Common myeloid progenitor, CD34-positive (primary cell): ENCODE results near the gene NOS2.
"Not testable (repeated sequence)": the region's sequence is repeated elsewhere in the genome, so short reads cannot be mapped to it uniquely, and the experiment has no call there.

Experiments used
- CTCF ChIA-PET: fragments of 350-600 bp; sonication (Branson Sonifier 250); formaldehyde crosslinking; loops from one replicate; lab custom pipeline; 2021; ENCODE audit warnings: antibody characterized with exemption; lab: Charles Lee
- POLR2A ChIA-PET: fragments of 350-600 bp; sonication (Branson Sonifier 250); formaldehyde crosslinking; loops from one replicate; lab custom pipeline; 2021; ENCODE audit warnings: antibody characterized with exemption; lab: Charles Lee
- DNase-seq, 3 donors: peaks; one replicate each; pipeline versions ENCODE4 v3.0.0 to v3.0.0-alpha.2; 2013
- H3K27ac ChIP-seq, 2 experiments: 1 replicate in 1 of 2; 2 replicates in 1 of 2; pipeline ENCODE4 v1.7.0; 2013; ENCODE audit warnings: inconsistent platforms in 2 of 2, low read length in 2 of 2, mild to moderate bottlenecking in 2 of 2, low read depth in 1 of 2, moderate library complexity in 1 of 2; ENCODE audit not compliant: severe bottlenecking in 2 of 2, insufficient read depth in 1 of 2, poor library complexity in 1 of 2
- H3K27me3 ChIP-seq, 5 experiments: replicated peaks in 2 of 5; 1 replicate in 3 of 5; 2 replicates in 2 of 5; pipeline versions ENCODE4 v1.6.1 to v1.7.0; 2013; ENCODE audit warnings: low read length in 4 of 5, mild to moderate bottlenecking in 2 of 5, moderate library complexity in 2 of 5, inconsistent platforms in 1 of 5; ENCODE audit not compliant: insufficient read depth in 5 of 5, control insufficient read depth in 4 of 5
- H3K36me3 ChIP-seq, 4 experiments: 1 replicate in 2 of 4; 2 replicates in 2 of 4; pipeline versions ENCODE4 v1.6.1 to v1.7.0; 2013; ENCODE audit warnings: low read length in 3 of 4, control low read depth in 1 of 4, mild to moderate bottlenecking in 1 of 4; ENCODE audit not compliant: control insufficient read depth in 4 of 4, insufficient read depth in 4 of 4
- H3K4me1 ChIP-seq, 4 experiments: 1 replicate in 3 of 4; 2 replicates in 1 of 4; pipeline versions ENCODE4 v1.6.1 to v1.7.1; 2013; ENCODE audit warnings: low read length in 3 of 4, mild to moderate bottlenecking in 3 of 4, control low read depth in 1 of 4, inconsistent platforms in 1 of 4, moderate library complexity in 1 of 4; ENCODE audit not compliant: control insufficient read depth in 4 of 4, insufficient read depth in 4 of 4; ENCODE audit errors: control extremely low read depth in 1 of 4
- H3K4me3 ChIP-seq, 7 experiments: 1 replicate in 4 of 7; 2 replicates in 3 of 7; pipeline versions ENCODE4 v1.5.1 to v1.7.0; 2013; ENCODE audit warnings: mild to moderate bottlenecking in 7 of 7, low read length in 6 of 7, moderate library complexity in 6 of 7, inconsistent platforms in 2 of 7, low read depth in 2 of 7, control low read depth in 1 of 7; ENCODE audit not compliant: insufficient read depth in 4 of 7, control insufficient read depth in 1 of 7; ENCODE audit errors: extremely low read depth in 1 of 7
- H3K9me3 ChIP-seq, 5 experiments: 1 replicate in 4 of 5; 2 replicates in 1 of 5; pipeline versions ENCODE4 v1.6.1 to v1.7.1; 2013; ENCODE audit warnings: low read length in 4 of 5, mild to moderate bottlenecking in 2 of 5, inconsistent platforms in 1 of 5, low read depth in 1 of 5, moderate library complexity in 1 of 5; ENCODE audit not compliant: control insufficient read depth in 4 of 5, insufficient read depth in 2 of 5; ENCODE audit errors: control extremely low read depth in 1 of 5
- WGBS: methylation state at CpG from one replicate; pipeline ENCODE4 v1.1.5; 2013; ENCODE audit not compliant: insufficient coverage; 5-methylcytosine and 5-hydroxymethylcytosine counted together

Gene NOS2

DNA sequence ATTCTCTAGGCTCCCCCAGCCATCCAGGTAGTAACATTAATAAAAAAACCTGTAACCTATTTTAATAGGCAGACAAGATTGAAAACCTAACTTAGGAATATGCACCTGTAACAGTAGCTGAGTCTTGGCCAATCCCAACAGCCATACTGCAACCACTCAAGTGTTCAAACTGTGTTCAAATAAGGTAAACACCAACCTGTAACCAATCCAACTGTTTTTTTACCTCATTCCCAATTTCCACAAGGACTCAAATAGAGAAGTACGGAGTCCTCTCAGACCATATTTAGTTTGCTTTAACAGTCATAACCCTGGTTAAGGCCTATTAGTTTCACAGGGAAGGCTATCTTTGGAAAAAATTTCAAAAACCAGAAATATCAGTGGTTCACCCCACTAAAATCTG lies 40.4 kb upstream of the NOS2 start:
- H3K4me1 ChIP-seq = peaks cover 0 to 9% (median 3%) of the 10 kb centered on the region in 4 experiments
- POLR2A ChIA-PET = no interaction called here
- H3K27ac ChIP-seq = no peak overlapping the region
- no peaks in the 10 kb centered on the region for H3K36me3 ChIP-seq
- 100% methylated on average over 1 of the region's 1 CpG for WGBS
- no peaks in the 10 kb centered on the region for H3K9me3 ChIP-seq
- no peaks in the 10 kb centered on the region for H3K27me3 ChIP-seq
- CTCF ChIA-PET = interaction anchor here (1.4 kb wide), 1 partner anchor 14 kb away, joined by 4 read pairs; no protein-coding TSS in a partner anchor
- no peak overlapping the region for H3K4me3 ChIP-seq
- no peak for DNase-seq

DNA sequence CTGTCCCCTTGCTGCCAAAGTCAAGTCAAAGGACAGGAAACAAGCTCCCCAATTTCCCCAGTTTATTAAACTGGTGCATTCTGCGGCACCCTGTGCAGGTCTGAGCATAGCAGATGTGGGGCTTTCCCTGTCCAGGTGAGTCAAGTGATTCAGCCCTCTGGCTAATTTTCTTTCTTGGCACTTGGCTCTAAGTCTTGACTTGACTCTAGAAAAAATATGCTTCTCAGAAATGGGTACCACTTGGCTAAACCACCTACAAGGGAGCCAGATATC lies 40.0 kb upstream of the NOS2 start:
- DNase-seq, H3K4me3 ChIP-seq, H3K27me3 ChIP-seq, H3K27ac ChIP-seq, POLR2A ChIA-PET, H3K9me3 ChIP-seq, CTCF ChIA-PET, H3K4me1 ChIP-seq, H3K36me3 ChIP-seq: not testable (repeated sequence)
- WGBS = no CpG with 5 or more reads among the region's 1 CpG

DNA sequence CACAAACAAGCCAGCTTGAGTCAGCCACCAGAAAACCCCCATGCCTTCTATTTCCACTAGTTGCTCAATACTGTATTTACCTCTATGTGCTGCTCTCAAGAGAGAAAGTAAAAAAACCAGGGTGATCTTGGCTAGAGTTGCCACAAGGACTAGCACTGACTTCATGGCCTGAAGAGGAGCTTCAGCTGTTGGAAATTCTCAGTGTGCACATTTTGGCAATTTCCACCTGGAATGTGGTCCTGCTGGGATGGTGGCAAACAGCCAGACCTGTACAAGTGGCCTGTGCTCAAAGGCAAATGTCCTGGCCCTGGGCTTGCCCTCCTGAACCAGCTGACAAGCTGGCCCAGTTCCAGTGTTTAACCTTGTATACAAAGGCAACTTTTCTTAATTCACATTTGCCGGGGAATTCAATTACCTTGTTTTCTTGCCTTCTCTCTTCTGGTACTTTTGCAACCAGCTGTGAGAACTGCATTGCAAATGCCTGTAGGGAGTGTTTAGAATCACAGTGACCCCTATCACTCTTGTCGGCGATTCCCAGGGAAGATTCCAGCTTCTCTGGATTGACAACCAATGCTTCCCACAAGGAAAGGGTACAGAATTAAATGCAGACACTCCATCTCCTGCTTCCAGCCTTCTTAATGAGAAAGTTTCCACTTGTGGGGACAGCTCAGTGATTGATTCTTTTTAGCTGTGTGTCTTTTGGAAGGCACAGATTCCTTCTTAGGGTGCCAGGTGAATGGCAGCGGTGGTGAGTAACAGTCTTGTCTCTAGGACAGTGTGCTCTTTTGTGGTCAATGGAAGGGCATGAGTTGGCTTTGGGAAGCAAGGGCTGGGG lies 39.5 kb upstream of the NOS2 start:
- DNase-seq, H3K27ac ChIP-seq, H3K4me1 ChIP-seq, H3K36me3 ChIP-seq, H3K4me3 ChIP-seq, H3K27me3 ChIP-seq, CTCF ChIA-PET, POLR2A ChIA-PET, H3K9me3 ChIP-seq: not testable (repeated sequence)
- WGBS = no CpG with 5 or more reads among the region's 4 CpGs

DNA sequence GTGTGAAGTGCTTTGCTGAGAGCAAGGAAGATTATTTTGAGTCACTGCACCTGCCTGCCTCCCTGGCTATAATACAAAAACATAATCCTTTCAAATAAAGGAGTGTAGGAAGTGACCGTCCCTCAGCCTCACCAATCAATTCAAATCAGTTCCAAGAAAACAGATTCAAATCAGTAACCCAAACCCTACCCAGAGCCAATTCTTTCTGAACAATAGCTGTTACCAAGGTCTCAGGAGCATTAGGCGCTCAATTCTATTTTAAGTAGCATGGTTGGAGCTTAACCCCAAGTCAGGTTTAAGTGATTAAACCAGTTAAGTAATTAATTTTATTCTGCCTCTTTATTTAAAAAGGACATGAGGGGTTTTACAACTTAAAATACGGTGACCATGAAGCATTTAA lies 38.3 kb upstream of the NOS2 start:
- H3K9me3 ChIP-seq, H3K27me3 ChIP-seq, POLR2A ChIA-PET, DNase-seq, CTCF ChIA-PET, H3K36me3 ChIP-seq, H3K27ac ChIP-seq, H3K4me1 ChIP-seq, H3K4me3 ChIP-seq: not testable (repeated sequence)
- 88% methylated on average over 1 of the region's 3 CpGs for WGBS

DNA sequence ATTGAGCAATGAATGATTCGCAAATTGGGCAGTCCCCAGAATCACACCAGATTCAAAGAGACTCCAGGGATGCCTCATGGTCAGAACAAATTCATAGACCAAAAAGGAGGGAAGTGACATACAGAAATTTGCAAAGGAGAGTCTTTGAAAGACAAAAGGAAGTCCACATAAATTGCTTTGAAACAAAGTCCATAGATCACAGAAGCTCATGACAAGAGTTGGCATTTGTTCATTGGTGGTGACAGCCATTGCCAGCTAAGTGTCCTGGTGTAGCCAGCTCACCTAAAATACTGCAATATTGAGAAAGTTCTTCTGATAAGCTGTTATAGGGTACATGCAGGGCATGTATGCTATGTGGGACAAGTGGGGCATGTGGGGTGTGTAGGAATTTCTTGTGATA lies 37.4 kb upstream of the NOS2 start:
- CTCF ChIA-PET, POLR2A ChIA-PET: not testable (repeated sequence)
- WGBS = 100% methylated on average over 1 of the region's 1 CpG

DNA sequence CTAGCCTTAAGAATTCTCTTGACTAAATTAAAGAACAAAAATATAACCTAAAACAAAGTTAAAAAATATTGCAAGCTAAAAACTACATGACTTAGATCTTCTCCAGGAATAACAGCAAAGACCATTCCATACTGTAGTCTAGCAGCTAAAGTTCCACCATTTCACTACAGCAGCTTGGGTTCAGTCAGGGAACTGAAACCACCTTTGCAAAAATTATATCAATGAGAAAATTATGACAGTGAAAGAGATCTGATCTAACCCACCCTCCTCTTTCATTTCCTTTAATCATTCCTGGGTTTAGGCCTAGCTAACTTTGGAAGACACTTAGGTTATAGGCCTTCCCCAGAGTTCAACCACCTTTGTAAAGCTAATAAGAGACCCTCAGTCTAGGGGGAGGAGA lies 36.3 kb upstream of the NOS2 start:
- POLR2A ChIA-PET = no interaction called here
- peaks cover 0 to 4% (median 0%) of the 10 kb centered on the region in 5 experiments for H3K9me3 ChIP-seq
- no peaks in the 10 kb centered on the region for H3K36me3 ChIP-seq
- CTCF ChIA-PET = no interaction called here
- no peaks in the 10 kb centered on the region for H3K4me1 ChIP-seq
- no peak overlapping the region for H3K4me3 ChIP-seq
- H3K27me3 ChIP-seq = no peaks in the 10 kb centered on the region
- DNase-seq = no peak
- H3K27ac ChIP-seq = no peak overlapping the region

More for the DNA sequence above, 37.4 kb upstream of the NOS2 start:
- H3K27ac ChIP-seq, H3K4me1 ChIP-seq, DNase-seq, H3K4me3 ChIP-seq, H3K36me3 ChIP-seq, H3K27me3 ChIP-seq, H3K9me3 ChIP-seq: not testable (repeated sequence)

DNA sequence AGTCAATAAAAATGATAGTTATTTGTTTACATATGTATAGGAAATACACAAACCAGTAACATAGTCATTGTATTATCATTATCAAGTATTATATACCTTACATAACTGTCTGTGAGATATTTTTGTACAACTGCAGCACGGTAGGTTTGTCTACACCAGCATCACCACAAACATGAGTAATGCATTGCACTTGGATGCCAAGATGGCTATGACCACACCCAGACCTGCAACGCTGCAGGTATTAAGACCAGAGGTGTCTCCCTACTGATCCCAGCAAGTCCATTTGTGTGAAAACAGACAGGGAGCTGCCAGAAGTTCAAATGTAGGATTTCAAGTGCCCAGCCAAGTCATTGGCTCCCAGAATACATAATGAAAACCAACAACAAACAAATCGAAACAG lies 34.2 kb upstream of the NOS2 start:
- no peak for DNase-seq
- CTCF ChIA-PET = interaction anchor here (0.8 kb wide), 1 partner anchor 29 kb away, joined by 4 read pairs; no protein-coding TSS in a partner anchor
- Histone ChIP-seq H3K36me3 (no peaks in the 10 kb centered on the region), H3K4me1 (no peaks in the 10 kb centered on the region), H3K4me3 (no peak overlapping the region), H3K27ac (no peak overlapping the region), H3K27me3 (no peaks in the 10 kb centered on the region), H3K9me3 (peaks cover 0 to 4% (median 0%) of the 10 kb centered on the region in 5 experiments)
- POLR2A ChIA-PET = interaction anchor here (1.0 kb wide), 1 partner anchor 22 kb away, joined by 3 read pairs; no protein-coding TSS in a partner anchor
- WGBS = 100% methylated on average over 2 of the region's 3 CpGs
